Amygdala (tissue), 56 donors: ENCODE results near the gene CORIN.
"Not testable (repeated sequence)": the region's sequence is repeated elsewhere in the genome, so short reads cannot be mapped to it uniquely, and the experiment has no call there.

Experiments
- DNase-seq, 56 donors: peaks; one replicate each; lab custom pipeline; 2025; lab: John Stamatoyannopoulos, UW

The CORIN gene

DNA sequence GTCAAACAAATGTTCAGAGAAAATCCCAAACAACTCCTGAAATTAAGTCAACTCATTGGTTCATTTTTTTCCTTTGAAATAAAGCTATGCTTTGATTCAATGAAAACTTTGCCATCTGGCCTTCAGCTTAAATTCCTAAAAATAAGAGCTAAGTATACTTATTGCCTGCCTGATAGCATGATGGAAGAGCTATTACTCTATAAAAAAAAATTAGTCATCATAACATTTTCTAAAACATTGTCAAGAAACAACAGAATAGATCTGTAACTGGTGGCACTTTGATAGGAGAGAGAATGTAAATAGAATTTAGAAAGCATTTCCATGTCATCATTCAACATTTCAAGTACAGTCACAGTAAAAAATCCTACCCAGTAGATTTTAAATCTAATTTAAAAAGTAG, 136.6 kb downstream of the CORIN start:
- no peak for DNase-seq

DNA sequence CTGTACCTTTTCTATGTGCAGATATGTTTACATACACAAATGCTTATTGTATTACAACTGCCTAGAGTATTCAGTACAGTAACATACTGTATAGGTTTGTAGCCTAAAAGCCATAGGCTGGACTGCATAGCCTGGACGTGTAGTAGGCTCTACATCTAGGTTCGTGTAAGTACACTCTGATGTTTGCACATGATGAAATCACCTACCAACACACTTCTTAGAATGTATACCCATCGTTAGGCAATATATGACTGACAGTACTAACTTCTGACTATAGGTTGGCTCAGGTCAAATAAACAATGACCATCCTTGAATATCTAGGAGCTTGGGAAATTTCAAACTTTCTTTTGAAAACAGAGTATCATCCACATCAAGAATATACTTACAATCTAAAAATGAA, 139.0 kb downstream of the CORIN start:
- no peak for DNase-seq

DNA sequence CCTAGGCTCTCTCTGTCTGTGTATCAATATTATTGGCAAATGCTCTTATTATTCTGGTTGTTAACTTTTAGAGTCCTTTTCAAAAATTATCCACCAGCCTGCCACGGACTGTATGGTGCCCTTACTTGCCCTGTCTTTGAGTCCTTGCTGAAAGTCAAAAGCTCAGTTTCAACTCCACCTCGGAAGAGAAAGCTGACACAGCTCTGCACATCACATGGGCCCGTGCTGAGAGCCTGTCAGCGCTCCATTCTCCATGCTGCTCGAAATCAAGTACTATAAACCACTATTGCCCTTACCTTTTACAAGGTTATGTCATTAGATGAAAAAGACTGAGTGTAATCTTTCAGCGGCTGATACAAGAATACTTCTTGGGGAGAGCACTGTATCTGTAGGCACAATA, 141.0 kb downstream of the CORIN start:
- no peak for DNase-seq

DNA sequence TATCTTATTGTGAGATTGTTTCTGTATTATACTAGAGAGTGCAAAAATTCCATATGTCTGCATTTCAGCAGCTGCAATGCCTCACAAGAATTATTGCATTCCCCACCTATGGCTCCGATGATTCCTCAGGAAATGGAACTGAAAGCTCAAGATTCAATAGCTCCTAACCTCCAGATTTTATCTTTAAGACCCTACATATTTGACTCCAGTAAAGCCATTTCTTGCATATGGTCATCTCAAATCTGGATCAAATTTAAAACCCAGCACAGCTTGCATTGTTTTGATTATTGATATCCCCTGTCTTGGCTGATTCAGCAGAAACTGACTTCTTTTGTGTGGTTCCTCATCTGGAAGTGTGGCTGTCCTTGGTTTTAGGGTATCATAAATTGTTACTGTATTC, 142.6 kb downstream of the CORIN start:
- DNase-seq = no peak

DNA sequence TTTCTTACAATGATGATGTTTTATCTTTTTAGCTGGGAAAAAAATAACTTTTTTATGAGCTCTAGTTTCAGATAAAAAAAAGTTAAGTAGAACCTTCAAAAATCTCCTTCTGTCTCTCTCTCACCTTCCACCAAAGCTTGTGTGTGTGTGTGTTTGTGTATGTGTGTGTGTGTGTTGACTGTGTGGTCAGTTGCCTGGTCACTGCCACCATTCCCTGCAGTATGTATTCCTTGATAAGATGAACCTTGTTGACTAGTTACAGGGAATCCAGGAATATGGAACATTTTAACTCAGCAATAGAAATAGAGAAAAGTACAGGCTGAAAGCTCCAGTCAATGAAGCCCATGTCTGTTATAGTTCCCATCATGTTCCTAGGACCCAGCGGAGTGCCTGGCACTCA, 143.5 kb downstream of the CORIN start:
- no peak for DNase-seq

DNA sequence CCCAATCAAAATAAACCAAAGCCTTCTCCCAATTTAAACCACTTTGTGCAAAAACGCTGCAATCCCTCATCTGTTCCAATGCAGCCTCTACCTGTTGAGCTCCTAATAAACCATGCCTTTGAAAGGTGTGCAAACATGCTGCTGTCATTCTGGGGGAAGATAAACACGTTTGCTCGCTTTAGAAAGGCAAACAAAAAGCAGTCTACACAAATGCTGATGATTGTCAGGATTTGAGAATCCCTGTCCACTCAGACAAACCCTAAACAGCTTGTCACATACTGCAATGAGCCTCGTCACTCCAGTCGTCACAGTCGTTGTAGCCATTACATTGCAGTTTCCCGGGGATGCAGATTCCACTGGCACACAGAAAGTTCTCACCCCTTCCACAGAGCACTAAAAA, 145.2 kb downstream of the CORIN start:
- no peak for DNase-seq

DNA sequence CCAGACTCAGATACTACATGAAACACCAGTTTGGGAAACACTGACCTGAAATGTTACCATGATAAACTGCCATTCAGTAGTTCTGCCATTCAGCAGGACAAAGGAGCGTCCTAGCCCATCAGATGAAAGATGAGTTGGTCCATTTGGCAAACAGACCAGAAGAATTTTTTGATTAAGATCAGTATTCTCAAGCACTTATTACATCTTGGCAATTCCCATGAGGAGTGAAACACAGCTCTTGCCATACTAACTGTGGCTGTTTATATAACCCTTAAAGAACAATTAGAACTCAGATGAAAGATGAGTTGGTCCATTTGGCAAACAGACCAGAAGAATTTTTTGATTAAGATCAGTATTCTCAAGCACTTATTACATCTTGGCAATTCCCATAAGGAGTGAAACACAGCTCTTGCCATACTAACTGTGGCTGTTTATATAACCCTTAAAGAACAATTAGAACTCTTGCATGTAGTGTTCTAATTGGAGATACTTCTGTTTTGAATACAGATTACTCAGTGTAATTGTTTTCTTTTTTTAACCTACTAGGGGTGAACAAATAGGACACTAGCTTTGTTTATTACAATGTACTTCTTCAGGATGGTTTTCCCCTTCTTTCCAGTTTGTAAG, 146.0 kb downstream of the CORIN start:
- DNase-seq = not testable (repeated sequence)

DNA sequence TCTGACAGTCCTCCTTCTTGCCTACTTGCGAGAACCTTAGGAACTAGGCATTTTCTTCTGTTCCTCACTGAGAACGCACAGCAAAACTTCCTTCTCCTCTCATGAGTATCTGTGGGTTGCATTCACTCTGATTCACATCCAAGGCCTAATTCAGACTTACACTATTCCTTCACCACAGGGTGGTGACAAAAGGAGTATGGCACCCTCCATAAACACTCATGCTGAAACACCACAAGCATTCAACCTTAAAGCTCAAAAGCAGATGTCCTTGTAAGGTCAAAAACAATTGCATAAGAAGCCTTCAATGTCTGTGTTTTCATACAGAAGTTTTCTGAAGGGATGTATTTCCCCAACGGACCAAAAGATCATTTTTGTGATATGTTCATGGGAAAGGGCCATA, 147.3 kb downstream of the CORIN start:
- DNase-seq = no peak

DNA sequence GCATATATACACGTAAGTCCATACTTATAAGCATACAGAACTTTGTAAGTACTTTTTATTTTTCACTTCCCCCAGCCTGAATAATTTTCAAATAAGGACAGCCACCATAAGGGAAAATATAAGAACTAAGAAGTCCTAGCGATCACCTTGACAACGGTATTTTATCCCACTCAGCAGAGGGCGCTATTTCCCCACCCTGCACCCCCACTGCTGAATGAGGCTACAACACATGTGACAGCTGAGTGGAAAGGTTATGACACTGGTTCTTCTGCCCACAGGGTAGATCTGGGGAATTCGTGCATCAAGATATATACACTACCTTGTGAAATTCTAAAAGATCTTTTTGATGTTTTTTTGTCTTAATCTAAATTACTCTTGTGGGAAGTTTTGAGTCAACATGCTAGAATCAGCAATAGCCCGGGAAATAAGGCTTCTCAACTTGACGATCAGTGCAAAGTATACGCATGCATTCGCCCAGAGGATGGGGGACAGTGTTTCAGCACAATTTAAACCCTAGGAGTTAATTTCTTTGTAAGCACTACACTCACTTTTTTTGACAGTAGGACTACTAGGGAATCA, 151.5 kb downstream of the CORIN start:
- peak in 5 of 56 donors; percentile 0 to 14 (median 7) for DNase-seq

DNA sequence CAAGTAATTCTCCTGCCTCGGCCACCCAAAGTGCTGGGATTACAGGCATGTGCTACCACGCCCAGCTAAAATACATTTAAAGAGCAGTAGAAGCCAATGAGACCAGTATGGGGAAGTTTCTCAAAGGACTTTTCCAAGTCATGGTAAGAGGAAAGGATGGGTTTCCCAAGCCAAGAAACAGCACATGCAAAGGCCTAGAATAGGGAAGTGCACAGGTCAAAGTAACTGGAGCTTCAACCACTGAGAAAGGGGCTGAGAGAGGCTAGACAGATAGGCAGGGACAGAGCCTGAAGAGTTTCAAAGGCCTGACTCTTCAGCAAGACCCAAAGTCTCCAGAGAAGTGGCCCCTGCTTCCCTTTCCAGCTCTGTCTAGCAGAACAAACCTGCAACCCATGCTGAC, 162.1 kb downstream of the CORIN start:
- DNase-seq = no peak

DNA sequence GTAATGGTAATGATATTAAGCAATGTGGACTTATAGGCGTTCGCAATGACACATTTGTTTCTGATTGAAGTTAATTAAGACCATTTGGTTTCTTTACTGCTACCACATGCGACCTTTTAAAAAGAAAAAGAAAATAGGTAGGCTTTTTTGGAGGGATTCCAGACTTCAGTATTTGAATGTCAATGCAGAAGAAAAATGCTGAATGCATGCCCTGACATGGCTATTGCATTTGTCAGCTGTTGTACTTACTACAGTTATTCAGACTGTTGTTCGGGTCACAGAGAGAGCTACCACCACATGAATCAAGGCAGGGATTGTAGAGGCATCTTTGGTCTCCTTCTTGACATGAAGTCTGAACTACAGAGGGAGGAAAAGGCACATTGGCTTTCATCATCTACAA, 163.7 kb downstream of the CORIN start:
- DNase-seq = no peak

DNA sequence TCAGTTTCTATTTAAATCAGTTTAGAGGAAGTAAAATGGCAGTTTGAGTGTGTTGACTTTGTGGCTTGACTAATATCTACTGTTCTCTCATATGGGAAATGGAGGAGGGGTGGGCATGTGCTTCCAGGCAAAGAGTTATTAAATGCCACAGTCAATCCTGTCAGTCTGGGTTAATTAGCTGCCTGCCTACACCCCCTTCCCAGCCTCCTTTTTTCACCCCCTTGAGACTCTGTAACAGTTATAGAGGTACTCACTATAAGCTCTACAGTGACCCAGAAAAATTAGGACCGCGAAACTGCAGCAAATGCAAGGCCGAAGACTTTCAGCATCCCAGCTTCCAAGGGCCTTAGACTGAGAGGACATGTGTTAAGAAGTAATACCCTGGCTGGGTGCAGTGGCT, 165.2 kb downstream of the CORIN start:
- DNase-seq = no peak

DNA sequence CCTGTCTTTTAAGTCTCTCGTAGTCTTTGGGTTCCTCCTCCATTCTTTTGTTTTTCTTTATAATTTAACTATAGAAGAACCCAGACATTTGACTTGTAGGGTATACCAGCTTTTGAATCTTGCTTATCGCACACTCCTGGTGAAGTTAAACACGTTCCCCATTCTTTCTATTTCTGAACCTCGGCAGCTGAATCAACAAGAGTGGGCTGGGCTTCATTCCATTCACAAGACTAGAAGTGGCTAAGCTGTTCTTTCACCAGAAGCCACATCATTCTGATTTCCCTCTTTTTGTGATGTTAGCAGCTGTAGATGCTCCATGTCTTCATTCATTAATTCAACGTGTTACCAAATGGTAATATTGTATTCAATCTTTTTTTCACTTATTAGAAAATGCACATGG, 167.9 kb downstream of the CORIN start:
- no peak for DNase-seq

DNA sequence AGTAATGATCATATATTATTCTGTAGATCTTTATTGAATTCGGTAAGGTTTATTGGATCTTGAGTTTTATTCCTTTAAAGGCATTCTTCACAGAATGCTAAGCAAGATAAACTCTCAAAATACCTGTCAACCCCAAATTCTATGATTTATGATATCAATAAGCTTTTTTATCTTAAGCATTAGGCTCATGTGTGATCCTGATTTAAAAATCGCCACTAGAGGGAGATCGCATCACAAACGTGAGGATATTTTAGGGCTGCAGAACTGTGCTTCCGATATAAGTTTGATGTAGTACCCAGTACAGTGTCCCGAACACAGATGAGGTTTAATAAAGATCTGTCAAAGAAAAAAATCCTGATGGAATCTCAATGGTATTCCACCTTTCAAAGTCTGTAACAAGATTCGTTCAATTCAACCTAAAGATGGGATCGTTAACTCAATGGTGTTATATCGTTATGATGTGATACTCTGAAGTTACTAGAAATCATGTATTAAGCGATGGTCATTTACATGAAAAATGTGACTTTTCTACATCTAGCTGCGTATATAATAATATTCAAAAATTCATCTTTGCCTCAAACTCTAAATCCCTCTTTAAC, 169.0 kb downstream of the CORIN start:
- DNase-seq = peak in 4 of 56 donors; percentile 2 to 43 (median 8)

DNA sequence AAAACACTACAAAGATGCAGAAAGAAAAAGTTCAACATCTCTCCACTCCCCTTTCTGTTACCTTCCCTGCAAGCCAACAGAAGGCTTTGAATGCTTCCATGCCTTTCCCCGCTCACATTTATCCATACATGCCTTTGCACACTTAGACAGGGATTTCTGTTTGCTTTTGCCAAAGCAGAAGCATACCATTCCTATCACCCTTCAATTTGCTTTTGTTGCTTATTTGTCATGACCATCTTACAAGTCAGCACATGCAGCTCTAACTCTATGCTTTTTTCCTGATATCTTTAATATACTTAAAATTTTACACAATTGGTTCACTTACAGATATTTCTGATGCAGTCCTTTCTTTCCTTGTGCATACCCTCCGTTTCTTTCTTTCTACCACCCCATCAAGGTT, 169.6 kb downstream of the CORIN start:
- DNase-seq = no peak

DNA sequence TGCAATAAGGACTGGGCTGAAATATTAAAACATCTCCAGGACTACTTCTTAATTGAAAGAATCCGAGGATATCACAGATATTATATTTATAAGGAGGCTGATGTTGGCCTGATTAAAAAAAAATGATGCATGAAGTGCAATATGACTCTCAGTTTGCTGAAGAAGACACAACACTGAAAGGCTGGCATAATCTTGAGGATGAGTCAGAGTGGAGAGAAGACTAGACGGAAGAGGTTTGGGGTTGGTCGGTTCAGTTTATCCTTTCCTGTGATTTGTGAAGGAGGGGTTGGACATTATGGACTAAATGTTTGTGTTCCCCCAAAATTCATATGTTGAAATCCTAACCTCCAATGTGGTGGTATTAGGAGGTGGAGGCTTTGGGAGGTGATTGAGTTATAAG, 170.3 kb downstream of the CORIN start:
- DNase-seq = no peak

DNA sequence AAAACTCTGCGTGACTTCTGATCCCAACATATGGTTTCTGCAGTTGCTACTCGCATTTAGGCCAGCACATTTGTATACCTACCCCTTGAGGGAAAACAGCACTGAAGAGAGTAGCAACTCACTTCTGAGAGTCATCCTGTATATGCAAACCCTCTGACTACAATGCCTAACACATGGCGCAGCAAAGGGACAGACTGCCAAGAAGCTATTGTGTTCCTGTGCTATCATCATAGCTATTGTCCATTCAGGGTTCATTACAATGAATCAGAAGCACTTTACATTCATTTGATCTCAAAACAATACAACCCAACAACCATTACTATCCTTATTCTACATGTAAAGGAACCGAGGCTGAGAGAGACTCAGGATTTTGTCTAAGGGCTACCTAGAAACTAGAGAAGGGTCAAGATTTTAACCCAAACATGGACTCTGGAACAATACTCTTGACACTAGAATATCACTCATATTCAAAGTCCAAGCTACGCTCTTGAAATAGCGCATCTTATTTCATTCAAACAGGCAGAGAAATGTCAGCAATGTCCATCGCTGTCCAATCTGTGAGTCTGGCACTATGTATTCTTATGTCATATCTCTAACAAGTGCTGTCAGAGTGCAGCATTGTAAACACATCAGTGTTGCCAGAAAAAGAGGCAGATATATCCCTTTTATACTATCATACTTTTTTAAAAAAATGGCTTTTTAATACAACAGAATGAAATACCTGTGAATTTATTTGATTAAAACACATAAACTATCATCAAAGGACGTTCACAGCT, 173.6 kb downstream of the CORIN start:
- DNase-seq = peak in 7 of 56 donors; percentile 1 to 28 (median 3)

DNA sequence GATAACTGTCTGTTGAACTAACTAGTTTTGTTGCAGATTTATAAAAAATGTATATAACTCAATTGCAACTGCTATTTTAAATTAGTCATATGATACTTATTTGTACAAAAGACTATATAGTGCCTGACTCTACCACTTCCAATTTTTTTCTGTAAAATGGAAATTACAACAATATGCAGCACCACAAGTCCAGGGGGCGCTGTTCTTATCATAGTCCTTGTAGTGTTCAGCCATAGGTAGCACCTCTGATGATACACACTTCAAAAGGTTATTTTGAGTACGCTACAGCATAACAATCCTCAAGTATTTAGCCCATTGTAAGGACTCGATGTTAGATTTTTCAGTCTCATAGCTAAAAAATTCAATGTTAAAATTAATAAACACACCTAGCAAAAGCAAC, 174.9 kb downstream of the CORIN start:
- no peak for DNase-seq

DNA sequence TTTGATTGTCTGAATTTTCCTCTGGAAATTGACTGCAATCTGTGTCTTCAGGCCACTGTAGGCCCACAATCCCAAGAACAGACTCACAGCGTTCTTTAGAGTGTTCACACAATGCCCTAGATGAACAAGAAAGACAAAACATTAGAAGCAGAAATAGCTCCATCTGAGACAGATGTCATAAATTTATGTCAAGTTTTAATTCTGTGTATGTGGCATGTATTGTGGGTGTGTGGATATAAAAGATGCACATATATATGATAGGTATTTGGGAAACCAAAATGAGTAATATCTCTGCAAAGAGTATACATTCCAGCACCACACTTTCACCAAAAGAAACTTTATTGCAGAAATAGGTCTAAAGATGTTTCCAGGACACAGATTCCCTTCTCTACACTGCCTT, 176.1 kb downstream of the CORIN start:
- no peak for DNase-seq

DNA sequence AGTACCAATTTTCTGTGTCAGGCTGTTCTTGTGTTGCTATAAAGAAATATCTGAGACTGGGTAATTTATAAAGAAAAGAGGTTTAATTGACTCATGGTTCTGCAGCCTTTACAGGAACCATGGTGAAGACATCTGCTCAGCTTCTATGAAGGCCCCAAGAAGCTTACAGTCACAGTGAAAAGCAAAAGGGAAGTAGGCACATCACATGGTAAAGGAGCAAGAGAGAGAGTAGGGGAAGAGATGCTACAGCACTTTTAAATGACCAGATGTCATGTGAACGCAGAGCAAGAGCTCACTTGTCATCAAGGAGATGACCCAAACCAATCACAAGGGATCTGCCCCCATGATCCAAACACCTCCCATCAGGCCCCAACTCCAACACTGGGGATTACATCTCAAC, 178.5 kb downstream of the CORIN start:
- no peak for DNase-seq

DNA sequence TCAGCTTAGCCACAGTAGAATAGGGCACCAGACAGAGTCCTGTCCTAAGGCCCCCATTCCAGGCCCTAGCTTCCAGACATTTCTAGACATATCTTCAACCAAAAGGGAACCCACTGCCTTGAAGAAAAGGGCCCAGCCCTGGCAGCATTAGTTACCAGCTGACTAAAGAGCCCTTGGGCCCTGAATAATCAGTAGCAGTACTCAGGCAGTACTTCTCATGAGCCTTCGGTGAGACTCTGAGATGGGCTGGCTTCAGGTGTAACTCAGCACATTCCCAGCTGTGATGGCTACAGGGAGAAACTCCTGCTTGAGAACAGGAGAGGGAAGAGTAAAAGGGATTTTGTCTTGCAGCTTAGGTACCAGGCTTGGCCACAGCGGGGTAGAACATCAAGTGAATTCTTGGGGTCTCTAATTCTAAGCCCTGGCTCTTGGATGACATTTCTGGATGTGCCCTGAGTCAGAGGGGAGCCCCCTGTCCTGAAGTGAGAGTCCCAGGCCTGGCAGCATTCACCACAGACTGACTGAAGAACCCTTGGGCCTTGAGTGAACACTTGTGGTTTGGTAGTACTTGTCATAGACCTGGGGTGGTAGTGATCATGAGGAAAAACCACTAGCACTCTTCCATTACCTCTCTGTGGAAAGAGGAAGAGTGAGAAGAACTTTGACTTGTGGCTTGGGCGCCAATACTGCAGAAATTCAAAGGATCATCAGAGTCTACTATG, 182.7 kb downstream of the CORIN start:
- DNase-seq = no peak
